Dendritic cell treated with granulocyte-macrophage colony-stimulating factor and Interleukin-4, amounts not matched to agents 40 ng/mL and 50 ng/mL, for 4 days (primary cell): ENCODE data around the gene EDARADD.

Experiments
- H3K27ac Mint-ChIP-seq: one replicate; pipeline ENCODE4 v1.8.0; 2022; ENCODE audit warnings: mild to moderate bottlenecking, mixed read lengths
- H3K27me3 Mint-ChIP-seq: one replicate; pipeline ENCODE4 v1.8.0; 2022; ENCODE audit warnings: mild to moderate bottlenecking, mixed read lengths
- H3K36me3 Mint-ChIP-seq: one replicate; pipeline ENCODE4 v1.8.0; 2022; ENCODE audit warnings: low read depth, mixed read lengths
- H3K4me1 Mint-ChIP-seq: one replicate; pipeline ENCODE4 v1.8.0; 2022; ENCODE audit warnings: low read depth, mixed read lengths
- H3K4me3 Mint-ChIP-seq: one replicate; pipeline ENCODE4 v1.8.0; 2022; ENCODE audit warnings: mild to moderate bottlenecking, moderate library complexity, mixed read lengths
- H3K9me3 Mint-ChIP-seq: one replicate; pipeline ENCODE4 v1.8.0; 2022; ENCODE audit warnings: mixed read lengths
- intact Hi-C: fragments of 100-400 bp; cut with micrococcal nuclease; formaldehyde crosslinking; loops from one replicate; pipeline ENCODE4 v1.15.0; 2022

Gene EDARADD

GRCh38 chr1:236400061-236400603 is 6.0 kb downstream of the EDARADD start:
- Mint-ChIP-seq H3K4me1 (peaks cover 8% of the 10 kb centered on the region), H3K36me3 (no peaks in the 10 kb centered on the region), H3K4me3 (no peak overlapping the region), H3K27me3 (peaks cover 15% of the 10 kb centered on the region), H3K27ac (no peak overlapping the region), H3K9me3 (no peaks in the 10 kb centered on the region)
- intact Hi-C loops = no loop called here

- H3K27me3 Mint-ChIP-seq = peaks cover 2% of the 10 kb centered on the region
- H3K4me3 Mint-ChIP-seq = no peak overlapping the region
- H3K36me3 Mint-ChIP-seq = no peaks in the 10 kb centered on the region
- no peak overlapping the region for H3K27ac Mint-ChIP-seq
- H3K9me3 Mint-ChIP-seq = no peaks in the 10 kb centered on the region
- H3K4me1 Mint-ChIP-seq = no peaks in the 10 kb centered on the region
- intact Hi-C loops = no loop called here
These were observed 7.6 kb downstream of the EDARADD start for GRCh38 chr1:236401698-236402097.

GRCh38 chr1:236403905-236404696 is 10.0 kb downstream of the EDARADD start:
- Mint-ChIP-seq H3K4me1 (no peaks in the 10 kb centered on the region), H3K27ac (no peak overlapping the region), H3K9me3 (no peaks in the 10 kb centered on the region), H3K27me3 (no peaks in the 10 kb centered on the region), H3K4me3 (no peak overlapping the region), H3K36me3 (no peaks in the 10 kb centered on the region)
- intact Hi-C loops = no loop called here

GRCh38 chr1:236407059-236407458 is 13.0 kb downstream of the EDARADD start:
- no peak overlapping the region for H3K4me3 Mint-ChIP-seq
- intact Hi-C loops = no loop called here
- H3K9me3 Mint-ChIP-seq = no peaks in the 10 kb centered on the region
- no peaks in the 10 kb centered on the region for H3K27me3 Mint-ChIP-seq
- H3K27ac Mint-ChIP-seq = no peak overlapping the region
- no peaks in the 10 kb centered on the region for H3K36me3 Mint-ChIP-seq
- H3K4me1 Mint-ChIP-seq = no peaks in the 10 kb centered on the region

GRCh38 chr1:236413688-236414087 is 19.6 kb downstream of the EDARADD start:
- H3K36me3 Mint-ChIP-seq = no peaks in the 10 kb centered on the region
- H3K4me3 Mint-ChIP-seq = no peak overlapping the region
- intact Hi-C loops = no loop called here
- H3K27me3 Mint-ChIP-seq = no peaks in the 10 kb centered on the region
- no peaks in the 10 kb centered on the region for H3K4me1 Mint-ChIP-seq
- no peak overlapping the region for H3K27ac Mint-ChIP-seq
- H3K9me3 Mint-ChIP-seq = no peaks in the 10 kb centered on the region

GRCh38 chr1:236416165-236416564 is 22.1 kb downstream of the EDARADD start:
- no peak overlapping the region for H3K4me3 Mint-ChIP-seq
- H3K9me3 Mint-ChIP-seq = no peaks in the 10 kb centered on the region
- H3K36me3 Mint-ChIP-seq = no peaks in the 10 kb centered on the region
- H3K27ac Mint-ChIP-seq = no peak overlapping the region
- intact Hi-C loops = no loop called here
- H3K4me1 Mint-ChIP-seq = no peaks in the 10 kb centered on the region
- no peaks in the 10 kb centered on the region for H3K27me3 Mint-ChIP-seq

GRCh38 chr1:236417336-236417735 is 23.2 kb downstream of the EDARADD start:
- Mint-ChIP-seq H3K4me1 (no peaks in the 10 kb centered on the region), H3K9me3 (no peaks in the 10 kb centered on the region), H3K27ac (no peak overlapping the region), H3K4me3 (no peak overlapping the region), H3K36me3 (no peaks in the 10 kb centered on the region), H3K27me3 (no peaks in the 10 kb centered on the region)
- intact Hi-C loops = no loop called here

- Mint-ChIP-seq H3K4me3 (no peak overlapping the region), H3K27me3 (no peaks in the 10 kb centered on the region), H3K9me3 (no peaks in the 10 kb centered on the region), H3K4me1 (no peaks in the 10 kb centered on the region), H3K36me3 (no peaks in the 10 kb centered on the region), H3K27ac (no peak overlapping the region)
- intact Hi-C loops = no loop called here
These were observed 25.4 kb downstream of the EDARADD start for GRCh38 chr1:236419502-236419901.

GRCh38 chr1:236421022-236421421 is 26.9 kb downstream of the EDARADD start:
- intact Hi-C loops = no loop called here
- Mint-ChIP-seq H3K4me3 (no peak overlapping the region), H3K27ac (no peak overlapping the region), H3K9me3 (no peaks in the 10 kb centered on the region), H3K4me1 (no peaks in the 10 kb centered on the region), H3K36me3 (no peaks in the 10 kb centered on the region), H3K27me3 (no peaks in the 10 kb centered on the region)

GRCh38 chr1:236421850-236422516 is 27.9 kb downstream of the EDARADD start:
- Mint-ChIP-seq H3K27me3 (no peaks in the 10 kb centered on the region), H3K36me3 (no peaks in the 10 kb centered on the region), H3K4me1 (no peaks in the 10 kb centered on the region), H3K9me3 (no peaks in the 10 kb centered on the region), H3K27ac (no peak overlapping the region), H3K4me3 (no peak overlapping the region)
- intact Hi-C loops = no loop called here

- intact Hi-C loops = no loop called here
- H3K4me1 Mint-ChIP-seq = no peaks in the 10 kb centered on the region
- H3K9me3 Mint-ChIP-seq = no peaks in the 10 kb centered on the region
- H3K36me3 Mint-ChIP-seq = no peaks in the 10 kb centered on the region
- H3K27me3 Mint-ChIP-seq = no peaks in the 10 kb centered on the region
- no peak overlapping the region for H3K27ac Mint-ChIP-seq
- H3K4me3 Mint-ChIP-seq = no peak overlapping the region
These were observed 28.4 kb downstream of the EDARADD start for GRCh38 chr1:236422517-236422876.

- no peak overlapping the region for H3K4me3 Mint-ChIP-seq
These were observed 31.1 kb downstream of the EDARADD start for GRCh38 chr1:236425031-236425663.

GRCh38 chr1:236426215-236426614 is 32.1 kb downstream of the EDARADD start:
- H3K9me3 Mint-ChIP-seq = no peaks in the 10 kb centered on the region
- H3K36me3 Mint-ChIP-seq = no peaks in the 10 kb centered on the region
- intact Hi-C loops = no loop called here
- H3K4me1 Mint-ChIP-seq = no peaks in the 10 kb centered on the region
- H3K4me3 Mint-ChIP-seq = no peak overlapping the region
- no peak overlapping the region for H3K27ac Mint-ChIP-seq
- no peaks in the 10 kb centered on the region for H3K27me3 Mint-ChIP-seq

More at GRCh38 chr1:236425031-236425663, 31.1 kb downstream of the EDARADD start:
- Mint-ChIP-seq H3K27me3 (no peaks in the 10 kb centered on the region), H3K4me1 (no peaks in the 10 kb centered on the region), H3K36me3 (no peaks in the 10 kb centered on the region), H3K9me3 (no peaks in the 10 kb centered on the region), H3K27ac (no peak overlapping the region)
- intact Hi-C loops = no loop called here

GRCh38 chr1:236429715-236430274 is 35.7 kb downstream of the EDARADD start:
- no peaks in the 10 kb centered on the region for H3K36me3 Mint-ChIP-seq

More at GRCh38 chr1:236429715-236430274, 35.7 kb downstream of the EDARADD start:
- H3K4me3 Mint-ChIP-seq = no peak overlapping the region
- H3K27me3 Mint-ChIP-seq = no peaks in the 10 kb centered on the region
- no peaks in the 10 kb centered on the region for H3K4me1 Mint-ChIP-seq
- no peak overlapping the region for H3K27ac Mint-ChIP-seq
- intact Hi-C loops = no loop called here
- no peaks in the 10 kb centered on the region for H3K9me3 Mint-ChIP-seq
